Lower leg skin (tissue), 3 donors: ENCODE measurements around the gene SF3B2.

Experiments used
- CTCF ChIP-seq, 3 donors: fragments of 450-650 bp; IDR thresholded peaks; one replicate each; pipeline ENCODE4 v1.5.1; 2016; ENCODE audit warnings: antibody characterized with exemption in 3 of 3, mild to moderate bottlenecking in 3 of 3, moderate library complexity in 2 of 3
- POLR2A ChIP-seq, 2 donors: fragments of 450-650 bp; IDR thresholded peaks; one replicate each; pipeline ENCODE4 v1.6.1; 2016 to 2017; ENCODE audit warnings: antibody characterized with exemption in 2 of 2, mild to moderate bottlenecking in 1 of 2, moderate library complexity in 1 of 2

GRCh38 chr11:66090288-66090687 is 38.1 kb downstream of the SF3B2 start:
- no peak for TF ChIP-seq POLR2A (IDR thresholded peaks at IDR 0.05)
- TF ChIP-seq CTCF (IDR thresholded peaks at IDR 0.05): no peak
